Measurements from ENCODE around the gene ABHD17A. TPM values are rescaled to one million over a fixed set of nuclear protein-coding genes. Genes with fewer than 3 reads are reported as not detected.
A peak's percentile ranks its signal among the peaks of the same experiment; 100 is the strongest.

Gene ABHD17A
- total RNA-seq, 1 donor: 52.5 TPM

GRCh38 chr19:1837625-1838105, 47.6 kb downstream of the ABHD17A start:
- Histone ChIP-seq H3K36me3 (ENCODE audit: insufficient read depth, low read length) (no peaks in the 10 kb centered on the region), H3K4me1 (ENCODE audit: insufficient read depth, low read length) (peaks cover 2% of the 10 kb centered on the region), H3K9me3 (ENCODE audit: low read depth, low read length) (no peaks in the 10 kb centered on the region), H3K79me2 (ENCODE audit: insufficient read depth, low read length) (peaks cover 97% of the 10 kb centered on the region), H3K4me2 (ENCODE audit: insufficient read depth, low read length) (peak overlapping the region; percentile 40), H3K4me3 (ENCODE audit: insufficient read depth, low read length) (no peak overlapping the region), H3K27me3 (ENCODE audit: insufficient read depth, low read length) (no peaks in the 10 kb centered on the region), H4K20me1 (ENCODE audit: insufficient read depth, low read length) (peaks cover 74% of the 10 kb centered on the region), H3K27ac (ENCODE audit: low read depth, low read length) (no peak overlapping the region), H2AFZ (ENCODE audit: low read length) (no peak overlapping the region)
- peak; percentile 99 for DNase-seq (ENCODE audit: insufficient read length, low spot score, missing footprints)
- TF ChIP-seq, protein P1, sequence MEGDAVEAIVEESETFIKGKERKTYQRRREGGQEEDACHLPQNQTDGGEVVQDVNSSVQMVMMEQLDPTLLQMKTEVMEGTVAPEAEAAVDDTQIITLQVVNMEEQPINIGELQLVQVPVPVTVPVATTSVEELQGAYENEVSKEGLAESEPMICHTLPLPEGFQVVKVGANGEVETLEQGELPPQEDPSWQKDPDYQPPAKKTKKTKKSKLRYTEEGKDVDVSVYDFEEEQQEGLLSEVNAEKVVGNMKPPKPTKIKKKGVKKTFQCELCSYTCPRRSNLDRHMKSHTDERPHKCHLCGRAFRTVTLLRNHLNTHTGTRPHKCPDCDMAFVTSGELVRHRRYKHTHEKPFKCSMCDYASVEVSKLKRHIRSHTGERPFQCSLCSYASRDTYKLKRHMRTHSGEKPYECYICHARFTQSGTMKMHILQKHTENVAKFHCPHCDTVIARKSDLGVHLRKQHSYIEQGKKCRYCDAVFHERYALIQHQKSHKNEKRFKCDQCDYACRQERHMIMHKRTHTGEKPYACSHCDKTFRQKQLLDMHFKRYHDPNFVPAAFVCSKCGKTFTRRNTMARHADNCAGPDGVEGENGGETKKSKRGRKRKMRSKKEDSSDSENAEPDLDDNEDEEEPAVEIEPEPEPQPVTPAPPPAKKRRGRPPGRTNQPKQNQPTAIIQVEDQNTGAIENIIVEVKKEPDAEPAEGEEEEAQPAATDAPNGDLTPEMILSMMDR (IDR thresholded peaks at IDR 0.05; ENCODE audit: extremely low read depth, low read depth, low read length): peak; percentile 87

DNA sequence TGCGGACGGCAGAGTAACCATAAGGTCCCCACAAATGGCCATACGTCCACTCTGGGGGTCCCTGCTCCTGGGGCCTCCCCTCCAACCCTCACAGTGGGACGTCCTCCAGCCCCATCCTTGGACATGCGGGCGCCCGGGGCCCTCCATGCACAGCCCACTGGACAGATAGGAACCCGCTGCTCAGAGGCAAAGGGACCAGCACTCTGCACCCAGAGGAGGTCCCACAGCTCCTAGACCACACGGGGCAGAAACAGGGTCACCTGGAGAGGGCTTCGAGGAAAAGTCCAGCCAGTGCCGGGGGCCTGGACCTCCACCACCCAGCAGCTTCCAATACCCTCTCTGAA, 48.1 kb downstream of the ABHD17A start:
- H3K4me3 ChIP-seq (ENCODE audit: insufficient read depth, low read length): no peak overlapping the region
- no peak overlapping the region for H2AFZ ChIP-seq (ENCODE audit: low read length)
- H4K20me1 ChIP-seq (ENCODE audit: insufficient read depth, low read length): peaks cover 71% of the 10 kb centered on the region
- no peak overlapping the region for H3K27ac ChIP-seq (ENCODE audit: low read depth, low read length)
- no peak overlapping the region for H3K4me2 ChIP-seq (ENCODE audit: insufficient read depth, low read length)
- DNase-seq (ENCODE audit: insufficient read length, low spot score, missing footprints): no peak
- peaks cover 96% of the 10 kb centered on the region for H3K79me2 ChIP-seq (ENCODE audit: insufficient read depth, low read length)
- no peaks in the 10 kb centered on the region for H3K27me3 ChIP-seq (ENCODE audit: insufficient read depth, low read length)
- H3K4me1 ChIP-seq (ENCODE audit: insufficient read depth, low read length): peaks cover 2% of the 10 kb centered on the region
- H3K36me3 ChIP-seq (ENCODE audit: insufficient read depth, low read length): no peaks in the 10 kb centered on the region
- TF ChIP-seq, protein P1 (IDR thresholded peaks at IDR 0.05; ENCODE audit: extremely low read depth, low read depth, low read length): no peak
- no peaks in the 10 kb centered on the region for H3K9me3 ChIP-seq (ENCODE audit: low read depth, low read length)

DNA sequence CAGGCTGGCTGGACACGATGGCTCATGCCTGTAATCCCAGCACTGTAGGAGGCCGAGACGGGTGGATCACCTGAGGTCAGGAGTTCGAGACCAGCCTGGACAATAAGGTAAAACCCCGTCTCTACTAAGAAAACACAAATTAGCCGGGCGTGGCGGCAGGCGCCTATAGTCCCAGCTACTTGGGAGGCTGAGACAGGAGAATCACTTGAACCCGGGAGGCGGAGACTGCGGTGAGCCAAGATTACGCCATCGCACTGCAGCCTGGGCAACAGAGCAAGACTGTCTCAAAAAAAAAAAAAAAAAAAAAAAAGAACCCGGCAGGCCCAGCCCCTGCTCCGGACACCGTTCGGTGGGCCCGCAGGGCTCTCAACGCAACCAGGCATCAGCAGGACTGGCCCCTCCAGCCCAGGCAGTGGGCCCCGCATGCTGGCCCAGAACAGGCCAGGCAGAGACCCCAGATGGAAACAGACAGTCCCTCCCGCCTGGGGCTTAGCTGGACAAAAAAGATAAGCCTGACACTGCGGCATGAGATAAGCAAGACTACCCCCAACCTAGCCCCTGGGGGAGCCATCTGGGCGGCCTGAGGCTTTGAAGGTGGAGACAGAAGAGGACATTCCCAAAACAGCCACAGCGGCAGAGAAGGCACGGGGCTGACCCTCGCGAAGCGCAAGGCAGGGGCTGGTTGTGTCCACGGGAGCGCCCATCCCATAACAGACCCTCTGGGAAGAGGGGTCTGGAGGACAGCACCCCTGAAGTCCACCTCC, 48.7 kb downstream of the ABHD17A start:
- H4K20me1 ChIP-seq (ENCODE audit: insufficient read depth, low read length): peaks cover 73% of the 10 kb centered on the region
- no peaks in the 10 kb centered on the region for H3K27me3 ChIP-seq (ENCODE audit: insufficient read depth, low read length)
- no peaks in the 10 kb centered on the region for H3K9me3 ChIP-seq (ENCODE audit: low read depth, low read length)
- peaks cover 2% of the 10 kb centered on the region for H3K4me1 ChIP-seq (ENCODE audit: insufficient read depth, low read length)
- TF ChIP-seq, protein P1 (IDR thresholded peaks at IDR 0.05; ENCODE audit: extremely low read depth, low read depth, low read length): no peak
- peaks cover 95% of the 10 kb centered on the region for H3K79me2 ChIP-seq (ENCODE audit: insufficient read depth, low read length)
- no peak overlapping the region for H2AFZ ChIP-seq (ENCODE audit: low read length)
- no peak for DNase-seq (ENCODE audit: insufficient read length, low spot score, missing footprints)
- no peak overlapping the region for H3K4me3 ChIP-seq (ENCODE audit: insufficient read depth, low read length)
- H3K4me2 ChIP-seq (ENCODE audit: insufficient read depth, low read length): no peak overlapping the region
- H3K27ac ChIP-seq (ENCODE audit: low read depth, low read length): no peak overlapping the region
- no peaks in the 10 kb centered on the region for H3K36me3 ChIP-seq (ENCODE audit: insufficient read depth, low read length)

GRCh38 chr19:1833540-1833939, 51.8 kb downstream of the ABHD17A start:
- peaks cover 2% of the 10 kb centered on the region for H3K4me1 ChIP-seq (ENCODE audit: insufficient read depth, low read length)
- H3K36me3 ChIP-seq (ENCODE audit: insufficient read depth, low read length): peaks cover 7% of the 10 kb centered on the region
- H2AFZ ChIP-seq (ENCODE audit: low read length): no peak overlapping the region
- peaks cover 89% of the 10 kb centered on the region for H3K79me2 ChIP-seq (ENCODE audit: insufficient read depth, low read length)
- H4K20me1 ChIP-seq (ENCODE audit: insufficient read depth, low read length): peaks cover 72% of the 10 kb centered on the region
- H3K9me3 ChIP-seq (ENCODE audit: low read depth, low read length): no peaks in the 10 kb centered on the region
- TF ChIP-seq, protein P1 (IDR thresholded peaks at IDR 0.05; ENCODE audit: extremely low read depth, low read depth, low read length): no peak
- DNase-seq (ENCODE audit: insufficient read length, low spot score, missing footprints): no peak
- no peaks in the 10 kb centered on the region for H3K27me3 ChIP-seq (ENCODE audit: insufficient read depth, low read length)
- no peak overlapping the region for H3K4me3 ChIP-seq (ENCODE audit: insufficient read depth, low read length)
- H3K27ac ChIP-seq (ENCODE audit: low read depth, low read length): no peak overlapping the region
- H3K4me2 ChIP-seq (ENCODE audit: insufficient read depth, low read length): no peak overlapping the region

All from osteoblast (primary cell).